Immature natural killer cell (primary cell): ENCODE measurements around the gene CASR. TPM values are rescaled to one million over a fixed set of nuclear protein-coding genes. Genes with fewer than 3 reads are reported as not detected.
"Not testable (repeated sequence)": the region's sequence is repeated elsewhere in the genome, so short reads cannot be mapped to it uniquely, and the experiment has no call there.

Source experiments
- DNase-seq, 3 donors: peaks; one replicate each; pipeline ENCODE4 v3.0.0; 2022; ENCODE audit warnings: mixed read lengths in 1 of 3
- H3K27ac Mint-ChIP-seq, 6 donors: one replicate each; pipeline ENCODE4 v1.8.0; 2020; ENCODE audit warnings: mixed read lengths in 6 of 6, mild to moderate bottlenecking in 5 of 6, inconsistent platforms in 4 of 6, moderate library complexity in 3 of 6
- H3K27me3 Mint-ChIP-seq, 3 donors: one replicate each; pipeline ENCODE4 v1.8.0; 2020 to 2021; ENCODE audit warnings: low read depth in 3 of 3, mild to moderate bottlenecking in 3 of 3, mixed read lengths in 3 of 3, moderate library complexity in 3 of 3, inconsistent platforms in 1 of 3
- H3K36me3 Mint-ChIP-seq, 3 donors: one replicate each; pipeline ENCODE4 v1.8.0; 2020; ENCODE audit warnings: mixed read lengths in 3 of 3, inconsistent platforms in 2 of 3, mild to moderate bottlenecking in 2 of 3
- H3K4me1 Mint-ChIP-seq, 2 donors: one replicate each; pipeline ENCODE4 v1.8.0; 2020; ENCODE audit warnings: inconsistent platforms in 2 of 2, mild to moderate bottlenecking in 2 of 2, mixed read lengths in 2 of 2, moderate library complexity in 1 of 2
- H3K4me3 Mint-ChIP-seq, 5 donors: one replicate each; pipeline ENCODE4 v1.8.0; 2020; ENCODE audit warnings: mild to moderate bottlenecking in 5 of 5, mixed read lengths in 5 of 5, inconsistent platforms in 3 of 5, moderate library complexity in 3 of 5
- H3K9me3 Mint-ChIP-seq, 6 donors: one replicate each; pipeline ENCODE4 v1.8.0; 2020; ENCODE audit warnings: mild to moderate bottlenecking in 6 of 6, mixed read lengths in 6 of 6, inconsistent platforms in 4 of 6, moderate library complexity in 3 of 6
- polyA plus RNA-seq, 3 donors: library from polyadenylated mRNA; unstranded; fragments of 300-500 nt; fragmentation: Illumina TruSeq; gene quantifications; one replicate each; pipeline ENCODE4 v1.2.3, GENCODE V29; 2021

CASR gene
- polyA plus RNA-seq: not detected

GRCh38 chr3:122183521-122183892 lies at the start of gene CASR:
Gene CASR, plus strand, starts transcription at chr3:122183668. Its CDS starts 70,522 bp downstream, at chr3:122254190.
- H3K4me1 Mint-ChIP-seq: no peaks in the 10 kb centered on the region
- no peaks in the 10 kb centered on the region for H3K36me3 Mint-ChIP-seq
- DNase-seq: no peak
- no peak within 1 kb of the TSS for H3K27ac Mint-ChIP-seq
- peaks cover 10 to 34% (median 16%) of the 10 kb centered on the region in 3 donors for H3K27me3 Mint-ChIP-seq
- peaks cover 0 to 2% (median 0%) of the 10 kb centered on the region in 6 donors for H3K9me3 Mint-ChIP-seq
- peak within 1 kb of the TSS in 1 of 5 donors; percentile 29 for H3K4me3 Mint-ChIP-seq

- Mint-ChIP-seq H3K27me3 (peaks cover 0 to 8% (median 0%) of the 10 kb centered on the region in 3 donors), H3K4me1 (no peaks in the 10 kb centered on the region), H3K9me3 (peaks cover 0 to 3% (median 0%) of the 10 kb centered on the region in 6 donors), H3K36me3 (no peaks in the 10 kb centered on the region), H3K4me3 (no peak overlapping the region), H3K27ac (no peak overlapping the region)
- no peak for DNase-seq
These were observed 37.0 kb upstream of the CASR start for GRCh38 chr3:122146466-122146865.

GRCh38 chr3:122148941-122149627 lies 34.4 kb upstream of the CASR start:
- no peak for DNase-seq
- Mint-ChIP-seq H3K27ac (no peak overlapping the region), H3K4me1 (no peaks in the 10 kb centered on the region), H3K36me3 (no peaks in the 10 kb centered on the region), H3K9me3 (peaks cover 0 to 10% (median 2%) of the 10 kb centered on the region in 6 donors), H3K4me3 (no peak overlapping the region), H3K27me3 (peaks cover 0 to 2% (median 0%) of the 10 kb centered on the region in 3 donors)

GRCh38 chr3:122151480-122151879 lies 32.0 kb upstream of the CASR start:
- no peak overlapping the region for H3K4me3 Mint-ChIP-seq
- no peak for DNase-seq
- H3K9me3 Mint-ChIP-seq: peaks cover 11 to 28% (median 19%) of the 10 kb centered on the region in 6 donors
- H3K27me3 Mint-ChIP-seq: peaks cover 0 to 2% (median 0%) of the 10 kb centered on the region in 3 donors
- no peaks in the 10 kb centered on the region for H3K4me1 Mint-ChIP-seq
- H3K36me3 Mint-ChIP-seq: peaks cover 0 to 4% (median 0%) of the 10 kb centered on the region in 3 donors
- no peak overlapping the region for H3K27ac Mint-ChIP-seq

- not testable (repeated sequence) for H3K27me3 Mint-ChIP-seq, H3K27ac Mint-ChIP-seq, DNase-seq, H3K4me1 Mint-ChIP-seq, H3K4me3 Mint-ChIP-seq, H3K36me3 Mint-ChIP-seq
- peaks cover 0 to 21% (median 3%) of the 10 kb centered on the region in 6 donors for H3K9me3 Mint-ChIP-seq
These were observed 18.5 kb upstream of the CASR start for GRCh38 chr3:122164983-122165382.

- no peak overlapping the region for H3K4me3 Mint-ChIP-seq
- H3K27me3 Mint-ChIP-seq: peaks cover 2 to 5% (median 2%) of the 10 kb centered on the region in 3 donors
- no peak for DNase-seq
- H3K27ac Mint-ChIP-seq: no peak overlapping the region
- no peaks in the 10 kb centered on the region for H3K36me3 Mint-ChIP-seq
- no peaks in the 10 kb centered on the region for H3K4me1 Mint-ChIP-seq
- peaks cover 0 to 13% (median 3%) of the 10 kb centered on the region in 6 donors for H3K9me3 Mint-ChIP-seq
These were observed 15.8 kb upstream of the CASR start for GRCh38 chr3:122167630-122168029.

- no peaks in the 10 kb centered on the region for H3K36me3 Mint-ChIP-seq
- H3K4me1 Mint-ChIP-seq: no peaks in the 10 kb centered on the region
- peaks cover 2 to 5% (median 2%) of the 10 kb centered on the region in 3 donors for H3K27me3 Mint-ChIP-seq
- no peak overlapping the region for H3K4me3 Mint-ChIP-seq
- no peak for DNase-seq
- no peak overlapping the region for H3K27ac Mint-ChIP-seq
- peaks cover 0 to 12% (median 3%) of the 10 kb centered on the region in 6 donors for H3K9me3 Mint-ChIP-seq
These were observed 15.4 kb upstream of the CASR start for GRCh38 chr3:122168044-122168443.

GRCh38 chr3:122169911-122170310 lies 13.6 kb upstream of the CASR start:
- no peak for DNase-seq
- Mint-ChIP-seq H3K4me3 (no peak overlapping the region), H3K4me1 (no peaks in the 10 kb centered on the region), H3K36me3 (no peaks in the 10 kb centered on the region), H3K27me3 (peaks cover 2 to 5% (median 4%) of the 10 kb centered on the region in 3 donors), H3K9me3 (peaks cover 0 to 12% (median 3%) of the 10 kb centered on the region in 6 donors), H3K27ac (no peak overlapping the region)

- H3K27ac Mint-ChIP-seq, H3K4me3 Mint-ChIP-seq, H3K9me3 Mint-ChIP-seq, H3K27me3 Mint-ChIP-seq, DNase-seq, H3K36me3 Mint-ChIP-seq, H3K4me1 Mint-ChIP-seq: not testable (repeated sequence)
These were observed 12.1 kb upstream of the CASR start for GRCh38 chr3:122171361-122171760.

GRCh38 chr3:122178711-122179110 lies 4.8 kb upstream of the CASR start:
- H3K4me3 Mint-ChIP-seq: no peak overlapping the region
- peaks cover 6 to 17% (median 7%) of the 10 kb centered on the region in 3 donors for H3K27me3 Mint-ChIP-seq
- no peak overlapping the region for H3K27ac Mint-ChIP-seq
- no peak for DNase-seq
- no peaks in the 10 kb centered on the region for H3K4me1 Mint-ChIP-seq
- H3K9me3 Mint-ChIP-seq: peaks cover 0 to 3% (median 1%) of the 10 kb centered on the region in 6 donors
- H3K36me3 Mint-ChIP-seq: no peaks in the 10 kb centered on the region

- Mint-ChIP-seq H3K4me1 (no peaks in the 10 kb centered on the region), H3K9me3 (peaks cover 0 to 2% (median 0%) of the 10 kb centered on the region in 6 donors), H3K27ac (no peak overlapping the region), H3K27me3 (peaks cover 10 to 36% (median 16%) of the 10 kb centered on the region in 3 donors), H3K4me3 (peak overlapping the region in 1 of 5 donors; percentile 29), H3K36me3 (no peaks in the 10 kb centered on the region)
- DNase-seq: no peak
These were observed 574 bp downstream of the CASR start for GRCh38 chr3:122183893-122184590.

- H3K27ac Mint-ChIP-seq: no peak overlapping the region
- H3K9me3 Mint-ChIP-seq: peaks cover 0 to 2% (median 0%) of the 10 kb centered on the region in 6 donors
- no peak overlapping the region for H3K4me3 Mint-ChIP-seq
- peaks cover 10 to 34% (median 16%) of the 10 kb centered on the region in 3 donors for H3K27me3 Mint-ChIP-seq
- H3K36me3 Mint-ChIP-seq: no peaks in the 10 kb centered on the region
- no peak for DNase-seq
- no peaks in the 10 kb centered on the region for H3K4me1 Mint-ChIP-seq
These were observed 1.1 kb downstream of the CASR start for GRCh38 chr3:122184591-122184929.

GRCh38 chr3:122186372-122186771 lies 2.9 kb downstream of the CASR start:
- H3K4me3 Mint-ChIP-seq: no peak overlapping the region
- H3K27ac Mint-ChIP-seq: no peak overlapping the region
- H3K4me1 Mint-ChIP-seq: no peaks in the 10 kb centered on the region
- peaks cover 10 to 35% (median 19%) of the 10 kb centered on the region in 3 donors for H3K27me3 Mint-ChIP-seq
- DNase-seq: no peak
- peaks cover 0 to 2% (median 0%) of the 10 kb centered on the region in 6 donors for H3K9me3 Mint-ChIP-seq
- H3K36me3 Mint-ChIP-seq: no peaks in the 10 kb centered on the region

GRCh38 chr3:122188737-122189136 lies 5.3 kb downstream of the CASR start:
- Mint-ChIP-seq H3K27me3 (peaks cover 5 to 29% (median 12%) of the 10 kb centered on the region in 3 donors), H3K4me1 (no peaks in the 10 kb centered on the region), H3K4me3 (no peak overlapping the region), H3K27ac (no peak overlapping the region), H3K9me3 (peaks cover 0 to 2% (median 0%) of the 10 kb centered on the region in 6 donors), H3K36me3 (no peaks in the 10 kb centered on the region)
- DNase-seq: no peak
